Measurements from ENCODE around the gene MBD5. TPM values are rescaled to one million over a fixed set of nuclear protein-coding genes. Genes with fewer than 3 reads are reported as not detected.

Gene MBD5
- polyA plus RNA-seq, 1 donor, result 19.2 TPM

- DNase-seq (ENCODE audit: low read depth), result no peak
Measured at GRCh38 chr2:148545390-148546256, 524.7 kb downstream of the MBD5 start.

- no peak for DNase-seq (ENCODE audit: low read depth)
Measured at GRCh38 chr2:148546270-148546669, 525.4 kb downstream of the MBD5 start.

- DNase-seq (ENCODE audit: low read depth), result no peak
Measured at GRCh38 chr2:148548716-148549400, 528.0 kb downstream of the MBD5 start.

GRCh38 chr2:148552675-148553331 is 531.9 kb downstream of the MBD5 start:
- DNase-seq (ENCODE audit: low read depth), result no peak

GRCh38 chr2:148553332-148553887 is 532.5 kb downstream of the MBD5 start:
- no peak for DNase-seq (ENCODE audit: low read depth)

- no peak for DNase-seq (ENCODE audit: low read depth)
Measured at GRCh38 chr2:148554459-148555247, 533.8 kb downstream of the MBD5 start.

- no peak for DNase-seq (ENCODE audit: low read depth)
Measured at GRCh38 chr2:148555622-148556294, 534.9 kb downstream of the MBD5 start.

GRCh38 chr2:148557844-148558436 is 537.0 kb downstream of the MBD5 start:
- no peak for DNase-seq (ENCODE audit: low read depth)

- DNase-seq (ENCODE audit: low read depth), result no peak
Measured at GRCh38 chr2:148560496-148560895, 539.6 kb downstream of the MBD5 start.

- DNase-seq (ENCODE audit: low read depth), result no peak
Measured at GRCh38 chr2:148561389-148561788, 540.5 kb downstream of the MBD5 start.

GRCh38 chr2:148565272-148565894 is 544.5 kb downstream of the MBD5 start:
- DNase-seq (ENCODE audit: low read depth), result no peak

Other genes with a start within 250 kb of the MBD5 start
- 20.2 TPM for gene ACVR2A, start 176.1 kb upstream of the MBD5 start, polyA plus RNA-seq (ENCODE audit: insufficient read length)
- gene ORC4, start 354 bp upstream of the MBD5 start, polyA plus RNA-seq (ENCODE audit: insufficient read length), result 38.0 TPM

All from forelimb muscle (tissue), 1 donor.